Stimulated activated CD8-positive, alpha-beta memory T cell treated with anti-CD3 and anti-CD28 coated beads, Interleukin-15, amount 100 ng/mL, for 4 hours (primary cell): Measurements from ENCODE around the gene MAPRE3.
"Not testable (repeated sequence)": the region's sequence is repeated elsewhere in the genome, so short reads cannot be mapped to it uniquely, and the experiment has no call there.

Source experiments
- DNase-seq, 2 donors: peaks; one replicate each; pipeline ENCODE4 v3.0.0-alpha.2; 2020; ENCODE audit warnings: low read depth in 2 of 2

The MAPRE3 gene

GRCh38 chr2:27070653-27071276 lies 100.3 kb downstream of the MAPRE3 start:
- DNase-seq = no peak

GRCh38 chr2:27071277-27071989 lies 101.0 kb downstream of the MAPRE3 start, which contains the start of gene OST4:
Gene OST4 (minus strand): TSS chr2:27071654.
- DNase-seq = peak; percentile 76 to 83

GRCh38 chr2:27071990-27072830 lies 101.8 kb downstream of the MAPRE3 start:
- no peak for DNase-seq

- DNase-seq = no peak
Measured at GRCh38 chr2:27072920-27073319, 102.5 kb downstream of the MAPRE3 start.

- no peak for DNase-seq
Measured at GRCh38 chr2:27073782-27074181, 103.3 kb downstream of the MAPRE3 start.

- DNase-seq = peak in 1 of 2 donors; percentile 23
Measured at GRCh38 chr2:27074738-27075565, 104.5 kb downstream of the MAPRE3 start.

- not testable (repeated sequence) for DNase-seq
Measured at GRCh38 chr2:27075566-27075871, 105.1 kb downstream of the MAPRE3 start.

- no peak for DNase-seq
Measured at GRCh38 chr2:27076323-27076722, 105.9 kb downstream of the MAPRE3 start.
